ENCODE data around the gene ATP5PD. TPM values are rescaled to one million over a fixed set of nuclear protein-coding genes. Genes with fewer than 3 reads are reported as not detected.

ATP5PD gene
- total RNA-seq, 1 experiment from 2014 or later, result 383 TPM

DNA sequence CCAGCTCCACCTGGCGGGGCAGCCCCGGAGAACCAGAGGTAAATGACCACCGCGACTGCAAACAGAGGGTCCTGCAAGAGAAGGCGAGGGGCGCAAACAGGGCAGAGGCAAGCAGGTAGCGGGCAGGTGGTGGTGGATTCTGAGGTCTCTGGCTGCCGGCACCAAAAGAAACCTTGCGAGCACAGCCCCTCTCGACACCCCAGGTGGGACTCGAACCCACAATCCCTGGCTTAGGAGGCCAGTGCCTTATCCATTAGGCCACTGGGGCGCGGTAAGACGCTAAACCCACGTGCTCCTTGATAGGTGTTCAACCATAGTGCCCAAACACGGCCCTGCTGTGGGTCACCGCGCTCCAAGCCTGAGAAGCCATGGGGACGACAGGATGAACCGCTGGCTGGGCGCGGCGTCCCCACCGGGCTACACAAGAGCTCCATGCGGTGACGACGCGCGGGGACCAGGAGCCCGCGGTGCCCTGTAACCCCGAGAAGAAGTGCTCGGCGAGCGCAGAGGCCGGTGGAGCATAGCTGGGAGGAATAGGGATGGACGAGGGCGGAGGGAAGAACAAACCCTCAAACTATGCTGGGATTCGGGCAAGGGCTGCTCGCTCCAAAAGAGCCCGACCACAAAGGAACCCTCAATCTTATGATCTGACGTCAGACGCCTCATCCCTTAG lies 12.4 kb downstream of the ATP5PD start (continued):
- TF ChIP-seq, protein P1, sequence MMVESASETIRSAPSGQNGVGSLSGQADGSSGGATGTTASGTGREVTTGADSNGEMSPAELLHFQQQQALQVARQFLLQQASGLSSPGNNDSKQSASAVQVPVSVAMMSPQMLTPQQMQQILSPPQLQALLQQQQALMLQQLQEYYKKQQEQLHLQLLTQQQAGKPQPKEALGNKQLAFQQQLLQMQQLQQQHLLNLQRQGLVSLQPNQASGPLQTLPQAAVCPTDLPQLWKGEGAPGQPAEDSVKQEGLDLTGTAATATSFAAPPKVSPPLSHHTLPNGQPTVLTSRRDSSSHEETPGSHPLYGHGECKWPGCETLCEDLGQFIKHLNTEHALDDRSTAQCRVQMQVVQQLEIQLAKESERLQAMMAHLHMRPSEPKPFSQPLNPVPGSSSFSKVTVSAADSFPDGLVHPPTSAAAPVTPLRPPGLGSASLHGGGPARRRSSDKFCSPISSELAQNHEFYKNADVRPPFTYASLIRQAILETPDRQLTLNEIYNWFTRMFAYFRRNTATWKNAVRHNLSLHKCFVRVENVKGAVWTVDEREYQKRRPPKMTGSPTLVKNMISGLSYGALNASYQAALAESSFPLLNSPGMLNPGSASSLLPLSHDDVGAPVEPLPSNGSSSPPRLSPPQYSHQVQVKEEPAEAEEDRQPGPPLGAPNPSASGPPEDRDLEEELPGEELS (CRISPR knock-in tag; IDR thresholded peaks at IDR 0.05), result peak; percentile 80; the same call in 1 of the 2 replicates
- peak; percentile 55; the same call in 1 of the 2 replicates for TF ChIP-seq ZNF219 (CRISPR knock-in tag; IDR thresholded peaks at IDR 0.05; ENCODE audit: borderline replicate concordance)
- TF ChIP-seq CREB1 (CRISPR knock-in tag; IDR thresholded peaks at IDR 0.05), result peak; percentile 64; the same call in 1 of the 2 replicates
- TF ChIP-seq ZBTB21 (CRISPR knock-in tag; IDR thresholded peaks at IDR 0.05; ENCODE audit: borderline replicate concordance), result no peak
- TF ChIP-seq, protein P2, sequence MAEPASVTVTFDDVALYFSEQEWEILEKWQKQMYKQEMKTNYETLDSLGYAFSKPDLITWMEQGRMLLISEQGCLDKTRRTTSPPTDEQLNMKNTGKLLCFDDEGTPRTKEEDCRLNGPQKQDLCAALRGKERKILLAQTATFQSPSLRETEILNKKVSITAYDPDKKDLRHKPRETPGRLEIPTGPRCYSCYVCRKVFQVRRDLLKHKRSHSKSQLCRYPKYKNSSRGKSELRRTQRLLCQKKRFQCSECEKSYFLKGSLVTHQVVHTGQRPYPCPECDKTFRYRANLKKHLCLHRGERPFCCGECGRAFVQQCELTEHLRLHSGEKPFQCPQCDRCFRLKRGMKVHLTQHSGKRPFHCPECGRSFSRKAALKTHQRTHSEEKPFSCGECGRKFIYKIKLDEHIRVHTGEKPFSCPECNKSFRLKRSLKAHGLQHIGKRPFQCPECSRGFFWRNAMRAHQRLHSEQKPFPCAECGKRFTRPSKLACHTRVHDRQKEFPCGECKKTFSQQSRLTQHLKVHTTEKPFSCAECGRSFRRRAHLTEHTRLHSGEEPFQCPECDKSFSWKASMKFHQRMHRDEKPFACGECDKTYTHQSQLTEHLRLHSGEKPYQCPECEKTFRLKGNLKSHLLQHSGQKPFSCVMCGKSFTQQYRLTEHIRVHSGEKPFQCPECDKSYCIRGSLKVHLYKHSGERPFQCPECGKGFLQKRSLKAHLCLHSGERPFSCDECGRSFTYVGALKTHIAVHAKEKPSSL (CRISPR knock-in tag; conservative IDR thresholded peaks at IDR 0.05), result no peak
- TF ChIP-seq, protein P3, sequence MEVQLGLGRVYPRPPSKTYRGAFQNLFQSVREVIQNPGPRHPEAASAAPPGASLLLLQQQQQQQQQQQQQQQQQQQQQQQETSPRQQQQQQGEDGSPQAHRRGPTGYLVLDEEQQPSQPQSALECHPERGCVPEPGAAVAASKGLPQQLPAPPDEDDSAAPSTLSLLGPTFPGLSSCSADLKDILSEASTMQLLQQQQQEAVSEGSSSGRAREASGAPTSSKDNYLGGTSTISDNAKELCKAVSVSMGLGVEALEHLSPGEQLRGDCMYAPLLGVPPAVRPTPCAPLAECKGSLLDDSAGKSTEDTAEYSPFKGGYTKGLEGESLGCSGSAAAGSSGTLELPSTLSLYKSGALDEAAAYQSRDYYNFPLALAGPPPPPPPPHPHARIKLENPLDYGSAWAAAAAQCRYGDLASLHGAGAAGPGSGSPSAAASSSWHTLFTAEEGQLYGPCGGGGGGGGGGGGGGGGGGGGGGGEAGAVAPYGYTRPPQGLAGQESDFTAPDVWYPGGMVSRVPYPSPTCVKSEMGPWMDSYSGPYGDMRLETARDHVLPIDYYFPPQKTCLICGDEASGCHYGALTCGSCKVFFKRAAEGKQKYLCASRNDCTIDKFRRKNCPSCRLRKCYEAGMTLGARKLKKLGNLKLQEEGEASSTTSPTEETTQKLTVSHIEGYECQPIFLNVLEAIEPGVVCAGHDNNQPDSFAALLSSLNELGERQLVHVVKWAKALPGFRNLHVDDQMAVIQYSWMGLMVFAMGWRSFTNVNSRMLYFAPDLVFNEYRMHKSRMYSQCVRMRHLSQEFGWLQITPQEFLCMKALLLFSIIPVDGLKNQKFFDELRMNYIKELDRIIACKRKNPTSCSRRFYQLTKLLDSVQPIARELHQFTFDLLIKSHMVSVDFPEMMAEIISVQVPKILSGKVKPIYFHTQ (CRISPR knock-in tag; IDR thresholded peaks at IDR 0.05), result 0 out of 2 replicates have a peak, but pooled peaks have one; percentile 43

DNA sequence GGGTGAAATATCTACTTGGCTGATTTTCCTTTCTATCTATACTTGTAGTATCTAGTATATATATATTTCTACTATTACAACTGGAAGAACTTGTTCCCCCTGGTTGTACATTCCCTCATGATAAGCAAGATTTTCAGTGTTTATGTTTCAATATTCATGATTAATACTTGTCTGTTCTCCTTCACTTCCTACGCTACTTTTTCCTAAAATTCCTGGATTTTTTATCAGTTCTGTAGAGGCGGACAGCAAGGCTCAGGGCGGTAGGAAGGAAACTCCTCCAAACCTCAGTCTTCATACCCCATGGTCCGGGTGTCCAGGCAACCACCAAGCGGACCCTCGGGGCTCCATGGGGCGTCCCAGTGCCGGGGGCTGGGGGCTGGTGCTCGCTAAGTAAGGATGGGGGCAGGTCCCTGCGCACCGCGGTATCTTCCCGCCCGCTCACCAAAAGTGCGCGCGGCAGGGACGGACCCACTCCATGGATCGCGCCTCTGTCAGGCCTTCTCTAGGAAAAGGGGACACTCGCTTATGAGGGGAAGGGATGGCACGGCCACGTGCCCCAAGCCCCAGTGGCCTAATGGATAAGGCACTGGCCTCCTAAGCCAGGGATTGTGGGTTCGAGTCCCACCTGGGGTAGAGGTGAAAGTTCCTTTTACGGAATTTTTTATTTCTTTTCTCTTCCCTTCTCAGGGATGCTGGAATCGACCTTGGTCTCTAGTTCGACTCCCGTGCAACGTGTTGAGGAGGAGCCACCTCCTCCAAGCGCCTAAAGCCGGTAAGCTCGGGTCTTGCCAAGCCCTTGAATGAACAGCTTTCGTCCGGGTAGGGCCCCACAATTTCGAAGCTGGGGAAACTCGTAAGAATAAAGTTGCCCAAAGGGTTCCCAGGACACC lies 13.2 kb downstream of the ATP5PD start:
- POLR2A ChIA-PET, result interaction anchor here (0.5 to 2.2 kb wide), 5 partner anchors 13 to 257 kb away, joined by 3 to 24 read pairs (median 9); partner anchors contain the start of genes ATP5PD, FDXR, KCTD2 and MRPL58
- Mint-ChIP-seq H3K27me3 (ENCODE audit: low read depth) (peaks cover 27% of the 10 kb centered on the region), H3K4me3 (peak overlapping the region; percentile 99), H3K27ac (peak overlapping the region; percentile 94), H3K36me3 (peaks cover 22% of the 10 kb centered on the region), H3K4me1 (peaks cover 26% of the 10 kb centered on the region), H3K9me3 (peaks cover 24% of the 10 kb centered on the region)
- peak; percentile 46 for ATAC-seq
- CTCF ChIA-PET, result interaction anchor here (1.6 to 3.5 kb wide), 4 partner anchors 21 to 168 kb away, joined by 6 to 38 read pairs (median 14); partner anchors contain the start of gene MRPL58
- DNase-seq (ENCODE audit: low spot score), result peak; percentile 99
- TF ChIP-seq CBFB (CRISPR knock-in tag; IDR thresholded peaks at IDR 0.05; ENCODE audit: low read depth) (no peak), ZNF423 (CRISPR knock-in tag; IDR thresholded peaks at IDR 0.05) (0 out of 2 replicates have a peak, but pooled peaks have one; percentile 4), SP1 (CRISPR knock-in tag; conservative IDR thresholded peaks at IDR 0.05) (peak; percentile 66), SMAD3 (CRISPR knock-in tag; IDR thresholded peaks at IDR 0.05; ENCODE audit: borderline replicate concordance) (peak; percentile 28; the same call in 1 of the 2 replicates), TEAD1 (CRISPR knock-in tag; IDR thresholded peaks at IDR 0.05) (peak; percentile 69; the same call in 1 of the 2 replicates), MYBL2 (CRISPR knock-in tag; IDR thresholded peaks at IDR 0.05) (0 out of 2 replicates have a peak, but pooled peaks have one; percentile 34), NFE2L1 (CRISPR knock-in tag; IDR thresholded peaks at IDR 0.05) (no peak), TP53 (CRISPR knock-in tag; IDR thresholded peaks at IDR 0.05) (0 out of 2 replicates have a peak, but pooled peaks have one; percentile 14)
- TF ChIP-seq, protein P4, sequence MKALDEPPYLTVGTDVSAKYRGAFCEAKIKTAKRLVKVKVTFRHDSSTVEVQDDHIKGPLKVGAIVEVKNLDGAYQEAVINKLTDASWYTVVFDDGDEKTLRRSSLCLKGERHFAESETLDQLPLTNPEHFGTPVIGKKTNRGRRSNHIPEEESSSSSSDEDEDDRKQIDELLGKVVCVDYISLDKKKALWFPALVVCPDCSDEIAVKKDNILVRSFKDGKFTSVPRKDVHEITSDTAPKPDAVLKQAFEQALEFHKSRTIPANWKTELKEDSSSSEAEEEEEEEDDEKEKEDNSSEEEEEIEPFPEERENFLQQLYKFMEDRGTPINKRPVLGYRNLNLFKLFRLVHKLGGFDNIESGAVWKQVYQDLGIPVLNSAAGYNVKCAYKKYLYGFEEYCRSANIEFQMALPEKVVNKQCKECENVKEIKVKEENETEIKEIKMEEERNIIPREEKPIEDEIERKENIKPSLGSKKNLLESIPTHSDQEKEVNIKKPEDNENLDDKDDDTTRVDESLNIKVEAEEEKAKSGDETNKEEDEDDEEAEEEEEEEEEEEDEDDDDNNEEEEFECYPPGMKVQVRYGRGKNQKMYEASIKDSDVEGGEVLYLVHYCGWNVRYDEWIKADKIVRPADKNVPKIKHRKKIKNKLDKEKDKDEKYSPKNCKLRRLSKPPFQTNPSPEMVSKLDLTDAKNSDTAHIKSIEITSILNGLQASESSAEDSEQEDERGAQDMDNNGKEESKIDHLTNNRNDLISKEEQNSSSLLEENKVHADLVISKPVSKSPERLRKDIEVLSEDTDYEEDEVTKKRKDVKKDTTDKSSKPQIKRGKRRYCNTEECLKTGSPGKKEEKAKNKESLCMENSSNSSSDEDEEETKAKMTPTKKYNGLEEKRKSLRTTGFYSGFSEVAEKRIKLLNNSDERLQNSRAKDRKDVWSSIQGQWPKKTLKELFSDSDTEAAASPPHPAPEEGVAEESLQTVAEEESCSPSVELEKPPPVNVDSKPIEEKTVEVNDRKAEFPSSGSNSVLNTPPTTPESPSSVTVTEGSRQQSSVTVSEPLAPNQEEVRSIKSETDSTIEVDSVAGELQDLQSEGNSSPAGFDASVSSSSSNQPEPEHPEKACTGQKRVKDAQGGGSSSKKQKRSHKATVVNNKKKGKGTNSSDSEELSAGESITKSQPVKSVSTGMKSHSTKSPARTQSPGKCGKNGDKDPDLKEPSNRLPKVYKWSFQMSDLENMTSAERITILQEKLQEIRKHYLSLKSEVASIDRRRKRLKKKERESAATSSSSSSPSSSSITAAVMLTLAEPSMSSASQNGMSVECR (CRISPR knock-in tag; IDR thresholded peaks at IDR 0.05; ENCODE audit: borderline replicate concordance), result peak; percentile 33
- TF ChIP-seq, protein P5, sequence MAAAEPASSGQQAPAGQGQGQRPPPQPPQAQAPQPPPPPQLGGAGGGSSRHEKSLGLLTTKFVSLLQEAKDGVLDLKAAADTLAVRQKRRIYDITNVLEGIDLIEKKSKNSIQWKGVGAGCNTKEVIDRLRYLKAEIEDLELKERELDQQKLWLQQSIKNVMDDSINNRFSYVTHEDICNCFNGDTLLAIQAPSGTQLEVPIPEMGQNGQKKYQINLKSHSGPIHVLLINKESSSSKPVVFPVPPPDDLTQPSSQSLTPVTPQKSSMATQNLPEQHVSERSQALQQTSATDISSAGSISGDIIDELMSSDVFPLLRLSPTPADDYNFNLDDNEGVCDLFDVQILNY (CRISPR knock-in tag; IDR thresholded peaks at IDR 0.05), result 0 out of 2 replicates have a peak, but pooled peaks have one; percentile 31
- TF ChIP-seq, protein P6, sequence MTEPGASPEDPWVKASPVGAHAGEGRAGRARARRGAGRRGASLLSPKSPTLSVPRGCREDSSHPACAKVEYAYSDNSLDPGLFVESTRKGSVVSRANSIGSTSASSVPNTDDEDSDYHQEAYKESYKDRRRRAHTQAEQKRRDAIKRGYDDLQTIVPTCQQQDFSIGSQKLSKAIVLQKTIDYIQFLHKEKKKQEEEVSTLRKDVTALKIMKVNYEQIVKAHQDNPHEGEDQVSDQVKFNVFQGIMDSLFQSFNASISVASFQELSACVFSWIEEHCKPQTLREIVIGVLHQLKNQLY (CRISPR knock-in tag; IDR thresholded peaks at IDR 0.05), result no peak
- TF ChIP-seq, protein P7, sequence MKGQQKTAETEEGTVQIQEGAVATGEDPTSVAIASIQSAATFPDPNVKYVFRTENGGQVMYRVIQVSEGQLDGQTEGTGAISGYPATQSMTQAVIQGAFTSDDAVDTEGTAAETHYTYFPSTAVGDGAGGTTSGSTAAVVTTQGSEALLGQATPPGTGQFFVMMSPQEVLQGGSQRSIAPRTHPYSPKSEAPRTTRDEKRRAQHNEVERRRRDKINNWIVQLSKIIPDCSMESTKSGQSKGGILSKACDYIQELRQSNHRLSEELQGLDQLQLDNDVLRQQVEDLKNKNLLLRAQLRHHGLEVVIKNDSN (CRISPR knock-in tag; IDR thresholded peaks at IDR 0.05), result peak; percentile 78; the same call in 1 of the 2 replicates

Measured in WTC11 (cell line).